Ovary (tissue), 3 donors: ENCODE measurements around the gene SNCA.

ENCODE experiments used
- CTCF ChIP-seq, 3 donors: fragments of 450-650 bp in 2 of 3; fragments of 200-600 bp in 1 of 3; IDR thresholded peaks; one replicate each; pipeline versions ENCODE4 v1.5.1 to v1.8.0; 2016 to 2022; ENCODE audit warnings: antibody characterized with exemption in 3 of 3, mild to moderate bottlenecking in 1 of 3
- POLR2A ChIP-seq: fragments of 450-650 bp; IDR thresholded peaks from one replicate; pipeline ENCODE4 v1.6.1; 2017; ENCODE audit warnings: antibody characterized with exemption, mild to moderate bottlenecking, moderate library complexity
- donor health status: DM: no; HTN: no; CAD: no.

DNA sequence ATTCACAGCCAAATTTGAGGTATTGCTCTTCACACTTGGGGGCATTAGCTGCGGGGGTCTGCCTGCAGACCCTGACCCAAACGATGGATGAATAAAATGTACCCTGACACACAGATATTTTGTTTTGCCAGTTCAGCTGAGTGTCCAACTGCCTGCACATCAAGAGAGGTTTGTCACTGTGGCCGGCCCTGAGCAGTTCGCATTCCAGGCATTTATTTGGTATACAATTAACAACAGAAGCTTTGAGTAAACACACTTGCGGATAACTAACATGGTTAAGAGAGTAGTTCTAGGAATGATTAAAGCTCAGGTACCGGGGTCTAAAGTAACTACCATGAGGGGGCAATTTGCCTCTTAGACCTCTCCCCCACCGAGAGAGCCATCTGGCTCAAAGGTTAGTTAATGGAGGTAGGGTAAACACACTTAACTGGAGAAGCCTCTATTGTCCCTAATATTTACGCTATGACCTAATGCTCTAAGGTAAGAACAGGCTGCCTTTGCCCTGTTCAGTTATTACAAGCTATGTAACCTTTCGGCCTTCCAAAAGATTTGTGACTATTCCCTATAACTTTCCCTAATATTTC, 162.0 kb downstream of the SNCA start:
- TF ChIP-seq POLR2A (no peak), CTCF (IDR thresholded peaks at IDR 0.05) (no peak)
